Measurements from ENCODE around the gene SLC35G6.
"Not testable (repeated sequence)": the region's sequence is repeated elsewhere in the genome, so short reads cannot be mapped to it uniquely, and the experiment has no call there.

Gene SLC35G6

GRCh38 chr17:7479213-7480088 is 1.8 kb upstream of the SLC35G6 start, which contains the start of gene ZBTB4:
Gene ZBTB4 (minus strand): TSS chr17:7479631. CDS start chr17:7466801, 12,830 bp downstream.
- no peak for DNase-seq

- no peak for DNase-seq
Observed at GRCh38 chr17:7480089-7480384, 1.2 kb upstream of the SLC35G6 start.

- not testable (repeated sequence) for DNase-seq
Observed at GRCh38 chr17:7481842-7482741, 846 bp downstream of the SLC35G6 start.

GRCh38 chr17:7482742-7483088 is 1.5 kb downstream of the SLC35G6 start:
- not testable (repeated sequence) for DNase-seq

- peak; percentile 82 for DNase-seq
Observed at GRCh38 chr17:7483255-7484066, 2.2 kb downstream of the SLC35G6 start.

GRCh38 chr17:7484067-7484918 is 3.0 kb downstream of the SLC35G6 start, which contains the start of gene POLR2A:
Gene POLR2A (plus strand): TSS chr17:7484366.
- peak; percentile 89 for DNase-seq

- no peak for DNase-seq
Observed at GRCh38 chr17:7484919-7485377, 3.7 kb downstream of the SLC35G6 start.

GRCh38 chr17:7486181-7486580 is 4.9 kb downstream of the SLC35G6 start:
- no peak for DNase-seq

GRCh38 chr17:7490144-7490543 is 8.9 kb downstream of the SLC35G6 start:
- no peak for DNase-seq

- no peak for DNase-seq
Observed at GRCh38 chr17:7491583-7491982, 10.3 kb downstream of the SLC35G6 start.

- no peak for DNase-seq
Observed at GRCh38 chr17:7493941-7494340, 12.7 kb downstream of the SLC35G6 start.

- DNase-seq = no peak
Observed at GRCh38 chr17:7495906-7496434, 14.7 kb downstream of the SLC35G6 start.

- no peak for DNase-seq
Observed at GRCh38 chr17:7496470-7497183, 15.4 kb downstream of the SLC35G6 start.

GRCh38 chr17:7497228-7497627 is 16.0 kb downstream of the SLC35G6 start:
- no peak for DNase-seq

- no peak for DNase-seq
Observed at GRCh38 chr17:7497636-7498035, 16.4 kb downstream of the SLC35G6 start.

- no peak for DNase-seq
Observed at GRCh38 chr17:7499161-7499560, 17.9 kb downstream of the SLC35G6 start.

- no peak for DNase-seq
Observed at GRCh38 chr17:7501729-7502128, 20.5 kb downstream of the SLC35G6 start.

GRCh38 chr17:7502171-7502847 is 21.1 kb downstream of the SLC35G6 start:
- DNase-seq = no peak

GRCh38 chr17:7502987-7503386 is 21.7 kb downstream of the SLC35G6 start:
- no peak for DNase-seq

GRCh38 chr17:7503521-7503920 is 22.3 kb downstream of the SLC35G6 start:
- DNase-seq = no peak

Measured in NCI-H1092 (cell line).